ENCODE results near the gene CCDC69.
A peak's percentile ranks its signal among the peaks of the same experiment; 100 is the strongest.
"Not testable (repeated sequence)": the region's sequence is repeated elsewhere in the genome, so short reads cannot be mapped to it uniquely, and the experiment has no call there.

CCDC69 gene

GRCh38 chr5:151258201-151258611 is 34.3 kb upstream of the CCDC69 start:
- H3K27ac ChIP-seq = peak overlapping the region in 9 of 11 experiments; percentile 55 to 84 (median 73); a peak in 15 of 22 replicates
- H3K4me3 ChIP-seq = no peak overlapping the region
- H3K9me3 ChIP-seq (replicated peaks in 1 of 11) = no peaks in the 10 kb centered on the region
- peak overlapping the region in 6 of 11 experiments; percentile 45 to 58 (median 52); a peak in 11 of 22 replicates for H3K9ac ChIP-seq
- H3K27me3 ChIP-seq = no peaks in the 10 kb centered on the region
- peaks cover 53 to 67% (median 60%) of the 10 kb centered on the region in 10 experiments for H3K4me1 ChIP-seq
- no peak for TF ChIP-seq Cebpa-rat (IDR thresholded peaks at IDR 0.05)
- H3K36me3 ChIP-seq = peaks cover 27 to 47% (median 35%) of the 10 kb centered on the region in 11 experiments
- H3K4me2 ChIP-seq = peak overlapping the region; percentile 89 to 99 (median 98); a peak in 21 of 22 replicates
- peaks cover 0 to 71% (median 0%) of the 10 kb centered on the region in 11 experiments; a peak in 6 of 22 replicates for H4K20me1 ChIP-seq

DNA sequence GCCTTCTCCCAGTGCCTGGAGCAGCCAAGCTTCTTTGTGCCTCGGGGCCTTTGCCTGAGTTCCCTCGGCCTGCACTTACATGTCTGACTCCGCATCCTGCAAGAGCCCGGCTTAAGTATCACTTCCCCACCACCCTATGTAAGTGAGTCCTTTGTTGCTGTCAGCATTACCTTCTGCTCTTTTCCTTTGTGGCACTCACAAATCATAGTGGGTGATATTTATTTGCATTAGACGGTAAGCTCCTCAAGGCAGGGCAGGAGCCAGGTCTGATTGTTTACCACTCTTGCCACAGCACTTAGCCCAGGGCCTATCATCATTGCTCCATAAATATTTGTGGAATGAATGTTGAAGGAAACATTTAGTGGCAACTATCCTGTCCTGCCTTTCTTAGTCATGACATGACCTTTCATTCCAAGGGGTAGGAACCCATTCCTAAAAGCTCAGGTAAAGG is 33.9 kb upstream of the CCDC69 start:
- TF ChIP-seq Cebpa-rat (IDR thresholded peaks at IDR 0.05) = no peak
- Histone ChIP-seq H3K27ac (peak overlapping the region in 9 of 11 experiments; percentile 55 to 84 (median 73); a peak in 18 of 22 replicates), H3K9ac (peak overlapping the region in 8 of 11 experiments; percentile 2 to 58 (median 48); a peak in 13 of 22 replicates)

DNA sequence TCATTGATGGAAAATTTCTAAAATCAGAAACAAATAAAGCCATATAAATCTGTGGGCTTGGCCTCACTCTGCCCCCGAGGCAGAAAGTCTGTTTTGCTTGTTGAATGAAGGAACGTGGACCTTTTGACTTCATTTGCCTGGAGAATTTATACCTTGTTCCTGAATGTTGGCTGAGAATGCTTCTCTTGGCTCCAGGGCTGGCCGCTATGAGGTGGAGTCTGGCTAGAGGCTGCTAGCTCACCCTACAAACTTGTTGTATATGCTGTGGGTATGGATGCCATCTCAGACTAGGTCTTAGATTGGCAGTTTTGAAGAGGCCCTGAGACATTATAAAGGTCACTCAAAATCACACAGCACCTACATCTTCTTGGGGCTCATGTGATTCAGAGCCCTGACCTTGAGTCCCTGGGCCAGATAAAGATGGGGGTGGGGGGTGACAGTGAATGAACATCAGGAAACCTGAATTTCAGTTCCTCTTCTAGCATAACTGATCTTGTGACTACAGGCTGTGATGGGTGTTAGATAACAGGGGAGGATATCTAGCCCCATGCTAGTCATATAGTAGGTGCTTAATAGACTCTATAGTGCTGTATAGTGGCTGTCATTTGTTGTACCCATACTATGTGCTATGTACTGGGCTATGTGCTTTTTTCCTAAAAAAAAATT is 31.9 kb upstream of the CCDC69 start:
- peak overlapping the region in 10 of 11 experiments; percentile 8 to 58 (median 27); a peak in 13 of 22 replicates for H3K9ac ChIP-seq
- peak overlapping the region; percentile 89 to 99 (median 98) for H3K4me2 ChIP-seq
- TF ChIP-seq Cebpa-rat (IDR thresholded peaks at IDR 0.05) = no peak
- H3K36me3 ChIP-seq = peaks cover 5 to 22% (median 11%) of the 10 kb centered on the region in 11 experiments; a peak in 17 of 22 replicates
- H3K4me3 ChIP-seq = peak overlapping the region in 2 of 10 experiments; percentile 75 to 84; a peak in 4 of 20 replicates
- peak overlapping the region; percentile 52 to 84 (median 63); a peak in 20 of 22 replicates for H3K27ac ChIP-seq
- H3K27me3 ChIP-seq = no peaks in the 10 kb centered on the region
- H3K9me3 ChIP-seq (replicated peaks in 1 of 11) = no peaks in the 10 kb centered on the region
- H3K4me1 ChIP-seq = peaks cover 69 to 78% (median 74%) of the 10 kb centered on the region in 10 experiments
- peaks cover 0 to 47% (median 0%) of the 10 kb centered on the region in 11 experiments; a peak in 5 of 22 replicates for H4K20me1 ChIP-seq

More for the DNA sequence above, 33.9 kb upstream of the CCDC69 start:
- H3K27me3 ChIP-seq = no peaks in the 10 kb centered on the region
- peak overlapping the region; percentile 89 to 99 (median 98) for H3K4me2 ChIP-seq
- no peak overlapping the region for H3K4me3 ChIP-seq
- peaks cover 23 to 42% (median 30%) of the 10 kb centered on the region in 11 experiments for H3K36me3 ChIP-seq
- peaks cover 53 to 65% (median 61%) of the 10 kb centered on the region in 10 experiments for H3K4me1 ChIP-seq
- H4K20me1 ChIP-seq = peaks cover 0 to 67% (median 0%) of the 10 kb centered on the region in 11 experiments; a peak in 6 of 22 replicates
- H3K9me3 ChIP-seq (replicated peaks in 1 of 11) = no peaks in the 10 kb centered on the region

DNA sequence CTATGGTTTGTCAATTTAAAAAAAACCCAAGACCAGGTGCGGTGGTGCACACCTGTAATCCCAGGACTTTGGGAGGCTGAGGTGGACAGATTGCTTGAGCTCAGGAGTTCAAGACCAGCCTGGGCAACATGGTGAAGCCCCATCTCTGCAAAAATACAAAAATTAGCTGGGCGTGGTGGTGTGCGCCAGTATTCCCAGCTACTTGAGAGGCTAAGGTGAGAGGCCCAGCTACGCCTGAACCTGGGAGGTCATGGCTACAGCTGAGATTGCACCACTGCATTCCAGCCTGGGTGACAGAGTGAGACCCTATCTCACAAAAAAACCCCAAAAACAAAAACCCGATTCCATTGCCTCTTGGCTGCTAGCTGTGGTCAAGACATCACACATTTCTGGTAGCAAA is 31.1 kb upstream of the CCDC69 start:
- peak overlapping the region in 7 of 11 experiments; percentile 8 to 50 (median 26); a peak in 6 of 22 replicates for H3K9ac ChIP-seq
- H4K20me1 ChIP-seq = peaks cover 0 to 39% (median 0%) of the 10 kb centered on the region in 11 experiments; a peak in 5 of 22 replicates
- not testable (repeated sequence) for H3K9me3 ChIP-seq (replicated peaks in 1 of 11); H3K27me3 ChIP-seq
- H3K4me3 ChIP-seq = peak overlapping the region in 3 of 10 experiments; percentile 1 to 84 (median 75); a peak in 5 of 20 replicates
- peak overlapping the region in 9 of 11 experiments; percentile 51 to 84 (median 63); a peak in 16 of 22 replicates for H3K27ac ChIP-seq
- H3K36me3 ChIP-seq = peaks cover 3 to 15% (median 5%) of the 10 kb centered on the region in 11 experiments; a peak in 16 of 22 replicates
- H3K4me1 ChIP-seq = peaks cover 71 to 80% (median 76%) of the 10 kb centered on the region in 10 experiments
- H3K4me2 ChIP-seq = peak overlapping the region; percentile 89 to 99 (median 98)

GRCh38 chr5:151254556-151254955 is 30.7 kb upstream of the CCDC69 start:
- Histone ChIP-seq H3K4me2 (peak overlapping the region; percentile 89 to 99 (median 98)), H3K4me1 (peaks cover 71 to 80% (median 76%) of the 10 kb centered on the region in 10 experiments)
- no peak for TF ChIP-seq Cebpa-rat (IDR thresholded peaks at IDR 0.05)

DNA sequence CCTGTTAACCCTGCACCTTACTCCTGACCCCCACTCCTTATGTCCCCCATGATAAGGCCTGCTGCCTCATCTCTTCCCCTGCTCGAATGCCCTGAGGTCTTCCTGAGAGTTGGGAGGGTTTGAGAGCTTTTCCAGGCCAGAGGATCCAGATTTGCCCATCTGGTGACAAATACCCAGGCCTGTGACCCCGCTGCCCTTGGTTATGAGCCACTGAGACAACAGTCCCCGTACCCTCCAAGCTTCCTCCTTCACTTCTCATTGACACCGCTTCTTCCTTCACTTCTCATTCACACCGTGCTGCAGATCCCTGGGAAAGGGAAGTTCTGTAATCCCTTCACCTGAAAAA is 29.7 kb upstream of the CCDC69 start:
- peak overlapping the region; percentile 74 to 84 (median 82) for H3K9ac ChIP-seq
- peaks cover 61 to 76% (median 71%) of the 10 kb centered on the region in 10 experiments for H3K4me1 ChIP-seq
- peaks cover 0 to 25% (median 0%) of the 10 kb centered on the region in 11 experiments; a peak in 5 of 22 replicates for H4K20me1 ChIP-seq
- peak overlapping the region; percentile 56 to 80 (median 74) for H3K27ac ChIP-seq
- peak overlapping the region; percentile 71 to 84 (median 77) for H3K4me3 ChIP-seq
- H3K27me3 ChIP-seq = no peaks in the 10 kb centered on the region
- H3K4me2 ChIP-seq = peak overlapping the region; percentile 89 to 99 (median 98)
- no peak for TF ChIP-seq Cebpa-rat (IDR thresholded peaks at IDR 0.05)
- H3K9me3 ChIP-seq (replicated peaks in 1 of 11) = no peaks in the 10 kb centered on the region
- peaks cover 0 to 6% (median 0%) of the 10 kb centered on the region in 11 experiments; a peak in 1 of 22 replicates for H3K36me3 ChIP-seq

More at GRCh38 chr5:151254556-151254955, 30.7 kb upstream of the CCDC69 start:
- peak overlapping the region in 2 of 11 experiments; percentile 80 to 84; a peak in 2 of 22 replicates for H3K27ac ChIP-seq
- H4K20me1 ChIP-seq = peaks cover 0 to 35% (median 0%) of the 10 kb centered on the region in 11 experiments; a peak in 5 of 22 replicates
- peaks cover 0 to 10% (median 1%) of the 10 kb centered on the region in 11 experiments; a peak in 8 of 22 replicates for H3K36me3 ChIP-seq
- H3K9ac ChIP-seq = peak overlapping the region in 4 of 11 experiments; percentile 79 to 84 (median 84); a peak in 6 of 22 replicates
- peak overlapping the region; percentile 71 to 84 (median 77); a peak in 16 of 20 replicates for H3K4me3 ChIP-seq
- no peaks in the 10 kb centered on the region for H3K9me3 ChIP-seq (replicated peaks in 1 of 11)
- H3K27me3 ChIP-seq = no peaks in the 10 kb centered on the region

GRCh38 chr5:151252762-151253604 is 29.1 kb upstream of the CCDC69 start, which contains the start of gene GM2A:
TSS of gene GM2A (plus strand) at chr5:151253185. CDS start at chr5:151253217, 32 bp downstream.
- H3K4me3 ChIP-seq = peak within 1 kb of the TSS; percentile 71 to 84 (median 77)
- H4K20me1 ChIP-seq = peaks cover 0 to 21% (median 0%) of the 10 kb centered on the region in 11 experiments; a peak in 3 of 22 replicates
- no peaks in the 10 kb centered on the region for H3K27me3 ChIP-seq
- H3K9ac ChIP-seq = peak within 1 kb of the TSS; percentile 74 to 86 (median 83)
- peak in 1 of 11 experiments; percentile 17; a peak in 2 of 22 replicates for TF ChIP-seq Cebpa-rat (IDR thresholded peaks at IDR 0.05)
- peaks cover 55 to 70% (median 65%) of the 10 kb centered on the region in 10 experiments for H3K4me1 ChIP-seq
- peak within 1 kb of the TSS; percentile 89 to 99 (median 98) for H3K4me2 ChIP-seq
- peak within 1 kb of the TSS; percentile 68 to 91 (median 85) for H3K27ac ChIP-seq
- peaks cover 0 to 6% (median 0%) of the 10 kb centered on the region in 11 experiments; a peak in 1 of 22 replicates for H3K36me3 ChIP-seq
- no peaks in the 10 kb centered on the region for H3K9me3 ChIP-seq (replicated peaks in 1 of 11)

Measured in BLaER1 treated with 17β-estradiol and CSF1 and Interleukin-3, amounts not matched to agents 10 nM and 100 nM (cell line).